GM19397 (cell line): ENCODE results near the gene SNRPF.
A peak's percentile ranks its signal among the peaks of the same experiment; 100 is the strongest.
"Not testable (repeated sequence)": the region's sequence is repeated elsewhere in the genome, so short reads cannot be mapped to it uniquely, and the experiment has no call there.

Experiments
- ATAC-seq: cut with Tn5 transposase; IDR thresholded peaks from one replicate; pipeline ENCODE4 v1.9.1; 2021; ENCODE audit warnings: mild to moderate bottlenecking, moderate library complexity; ENCODE audit not compliant: unreplicated experiment

Gene SNRPF

GRCh38 chr12:95858451-95859343 is at the start of gene SNRPF:
Gene SNRPF, plus strand, starts transcription at chr12:95858952. Its CDS starts 122 bp downstream, at chr12:95859074.
- ATAC-seq: peak; percentile 99

GRCh38 chr12:95809000-95809680 is 49.6 kb upstream of the SNRPF start:
- no peak for ATAC-seq

- ATAC-seq: no peak
Observed at GRCh38 chr12:95810411-95810810, 48.3 kb upstream of the SNRPF start.

- ATAC-seq: not testable (repeated sequence)
Observed at GRCh38 chr12:95812155-95812554, 46.6 kb upstream of the SNRPF start.

GRCh38 chr12:95815632-95816212 is 43.0 kb upstream of the SNRPF start:
- no peak for ATAC-seq

- ATAC-seq: no peak
Observed at GRCh38 chr12:95820096-95820703, 38.6 kb upstream of the SNRPF start.

- no peak for ATAC-seq
Observed at GRCh38 chr12:95829395-95829794, 29.4 kb upstream of the SNRPF start.

GRCh38 chr12:95830335-95831089 is 28.2 kb upstream of the SNRPF start:
- ATAC-seq: no peak

- no peak for ATAC-seq
Observed at GRCh38 chr12:95834572-95834971, 24.2 kb upstream of the SNRPF start.

GRCh38 chr12:95836185-95836609 is 22.6 kb upstream of the SNRPF start:
- no peak for ATAC-seq

GRCh38 chr12:95836630-95837239 is 22.0 kb upstream of the SNRPF start:
- no peak for ATAC-seq

- no peak for ATAC-seq
Observed at GRCh38 chr12:95837240-95838038, 21.3 kb upstream of the SNRPF start.

GRCh38 chr12:95838125-95838524 is 20.6 kb upstream of the SNRPF start:
- no peak for ATAC-seq

GRCh38 chr12:95842426-95842825 is 16.3 kb upstream of the SNRPF start:
- ATAC-seq: not testable (repeated sequence)

GRCh38 chr12:95848575-95849388 is 10.0 kb upstream of the SNRPF start:
- ATAC-seq: no peak

GRCh38 chr12:95851606-95852005 is 7.1 kb upstream of the SNRPF start:
- ATAC-seq: no peak

- ATAC-seq: no peak
Observed at GRCh38 chr12:95852133-95852532, 6.6 kb upstream of the SNRPF start.

GRCh38 chr12:95857156-95857555 is 1.6 kb upstream of the SNRPF start:
- ATAC-seq: no peak
